Inflammatory macrophage treated with lipopolysaccharide for 4 hours (primary cell): ENCODE measurements around the gene UNG.
A peak's percentile ranks its signal among the peaks of the same experiment; 100 is the strongest.

Experiments
- DNase-seq: peaks from one replicate; pipeline ENCODE4 v3.0.0-alpha.2; 2020

UNG gene

DNA sequence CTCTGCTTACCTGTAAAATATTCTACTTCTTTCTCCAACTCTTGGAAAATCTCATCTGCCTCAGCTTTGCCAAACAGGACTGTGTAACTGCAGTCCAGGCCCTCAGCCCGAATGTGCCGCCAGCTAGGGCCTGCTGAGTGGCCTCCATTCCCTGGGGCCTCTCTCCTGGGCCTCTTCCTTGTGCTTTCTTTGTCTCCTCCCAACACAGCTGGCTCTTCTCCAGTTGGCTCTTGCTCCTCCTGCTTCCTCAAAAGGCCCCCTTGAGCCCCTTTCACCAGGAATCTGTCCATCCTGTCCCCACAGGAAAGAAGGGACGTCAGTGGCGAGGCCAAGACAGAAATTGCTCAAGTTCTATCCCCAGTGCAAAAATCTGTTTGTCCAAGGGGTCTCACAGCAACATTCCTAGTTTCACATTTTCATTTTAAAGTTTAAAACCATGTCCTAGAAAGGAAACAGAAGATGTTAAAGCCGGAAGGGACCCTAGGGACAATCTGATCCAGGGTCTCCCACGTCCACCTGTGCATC, 4.8 kb upstream of the UNG start:
- DNase-seq = no peak

DNA sequence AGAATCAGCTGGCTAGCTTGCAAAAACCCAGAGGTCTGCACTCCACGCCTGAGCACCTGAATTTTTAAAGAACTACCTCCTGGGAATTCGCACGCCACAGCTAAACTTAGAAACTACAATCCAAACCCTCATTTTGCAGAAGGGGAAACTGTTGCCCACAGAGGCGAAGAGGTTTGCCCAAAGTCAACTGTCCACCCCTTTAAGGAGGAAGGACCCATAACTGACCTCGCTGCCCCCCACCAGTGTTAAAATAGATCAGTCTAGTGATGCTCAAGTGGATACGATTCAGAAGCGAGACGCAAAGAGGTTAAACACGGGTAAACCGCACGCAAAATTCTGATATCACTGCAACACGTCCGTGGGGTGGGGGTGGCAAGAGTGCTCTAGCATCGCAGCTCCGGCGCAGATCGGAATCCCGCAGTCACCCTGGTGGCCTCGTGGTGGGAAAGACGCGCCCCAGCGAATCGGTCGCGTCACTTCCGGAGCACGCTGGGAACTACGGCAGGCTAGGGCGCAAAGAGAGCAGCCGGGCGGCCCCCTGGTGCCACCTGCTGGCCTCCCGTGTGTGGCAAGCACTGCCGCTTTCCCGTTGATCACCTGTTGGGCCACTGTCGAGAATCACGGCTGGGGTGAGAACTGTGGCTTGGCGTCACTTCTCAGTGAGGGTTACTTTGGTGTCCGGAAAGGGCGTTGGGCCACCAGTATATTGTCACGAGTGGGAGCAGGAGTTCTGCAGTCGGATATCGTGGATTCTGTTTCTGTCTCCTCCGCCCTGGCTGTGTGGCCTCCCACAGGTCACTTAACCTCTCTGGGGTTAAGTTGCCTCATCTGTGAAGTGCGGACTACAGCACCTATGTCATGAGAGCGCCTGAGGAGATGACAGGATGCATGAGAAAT, 4.1 kb upstream of the UNG start, which contains the start of gene ALKBH2:
Gene ALKBH2 (minus strand): TSS at position 451 of the 897 bp plus-strand sequence. CDS start 686 bp downstream, outside the sequence.
- DNase-seq = peak; percentile 93

DNA sequence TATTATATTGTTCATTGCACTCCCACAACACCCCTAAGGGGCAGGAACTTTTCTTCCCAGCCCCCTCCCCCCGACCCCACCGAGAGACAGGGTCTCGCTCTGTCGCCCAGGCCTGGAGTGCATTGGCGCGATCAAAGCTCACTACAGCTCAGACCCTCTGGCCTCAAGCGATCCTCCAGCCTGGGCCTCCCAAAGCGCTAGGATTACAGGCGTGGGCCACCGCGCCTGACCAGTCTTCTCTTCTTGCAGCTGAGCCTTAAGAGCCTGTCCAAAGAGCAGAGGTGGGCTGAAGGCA, 310 bp upstream of the UNG start:
- DNase-seq = no peak

DNA sequence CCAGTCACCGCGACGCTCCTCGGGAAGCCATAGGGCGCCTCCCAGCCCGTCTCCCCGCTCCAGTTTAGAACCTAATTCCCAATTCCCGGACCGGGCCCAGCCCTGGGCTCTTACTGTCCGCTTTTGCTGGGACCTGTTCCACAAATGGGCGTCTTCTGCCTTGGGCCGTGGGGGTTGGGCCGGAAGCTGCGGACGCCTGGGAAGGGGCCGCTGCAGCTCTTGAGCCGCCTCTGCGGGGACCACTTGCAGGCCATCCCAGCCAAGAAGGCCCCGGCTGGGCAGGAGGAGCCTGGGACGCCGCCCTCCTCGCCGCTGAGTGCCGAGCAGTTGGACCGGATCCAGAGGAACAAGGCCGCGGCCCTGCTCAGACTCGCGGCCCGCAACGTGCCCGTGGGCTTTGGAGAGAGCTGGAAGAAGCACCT, 797 bp downstream of the UNG start:
- DNase-seq = peak; percentile 33

DNA sequence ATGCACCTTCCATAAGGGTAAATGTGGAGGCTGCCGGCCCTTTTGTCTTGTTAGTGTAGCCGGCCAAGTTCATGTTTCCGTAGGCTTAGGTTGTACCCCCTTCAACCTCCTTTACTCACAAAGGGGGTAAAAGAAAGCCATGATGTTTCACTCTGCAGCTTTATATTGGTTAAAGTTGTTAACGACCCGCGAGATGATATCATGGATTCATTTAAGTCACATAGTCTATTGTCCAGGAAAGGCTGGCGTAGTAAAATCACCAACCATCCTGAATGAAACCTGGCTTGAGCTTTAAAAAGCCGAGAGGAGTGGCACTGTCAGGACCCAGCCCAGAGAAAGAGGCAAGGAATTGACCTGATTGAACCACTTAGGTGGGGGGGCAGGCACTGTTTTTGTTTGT, 1.3 kb downstream of the UNG start:
- no peak for DNase-seq

DNA sequence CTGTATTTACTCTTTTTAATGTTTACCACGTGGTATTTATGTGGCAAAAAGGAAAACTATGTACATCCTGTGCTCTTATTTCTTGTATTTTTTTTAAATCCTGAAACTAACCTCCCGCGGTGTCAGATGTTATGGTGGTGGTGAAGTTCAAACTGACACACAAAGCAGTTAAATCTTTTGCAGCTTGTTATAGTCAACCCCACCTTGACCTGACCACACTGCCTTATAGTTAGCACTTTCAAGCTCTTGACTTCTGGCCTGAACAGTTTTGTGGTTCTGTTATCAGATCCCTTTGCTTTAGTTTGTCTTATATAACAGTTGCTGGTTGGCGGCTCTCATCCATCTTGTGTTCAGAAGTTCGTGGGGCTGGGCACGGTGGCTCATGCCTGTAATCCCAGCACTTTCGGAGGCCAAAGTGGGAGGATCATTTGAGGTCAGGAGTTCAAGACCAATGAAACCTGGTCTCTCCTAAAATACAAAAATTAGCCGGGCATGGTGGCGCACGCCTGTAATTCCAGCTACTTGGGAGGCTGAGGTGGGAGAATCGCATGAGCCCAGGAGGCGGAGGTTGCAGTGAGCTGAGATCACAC, 2.1 kb downstream of the UNG start:
- DNase-seq = no peak

DNA sequence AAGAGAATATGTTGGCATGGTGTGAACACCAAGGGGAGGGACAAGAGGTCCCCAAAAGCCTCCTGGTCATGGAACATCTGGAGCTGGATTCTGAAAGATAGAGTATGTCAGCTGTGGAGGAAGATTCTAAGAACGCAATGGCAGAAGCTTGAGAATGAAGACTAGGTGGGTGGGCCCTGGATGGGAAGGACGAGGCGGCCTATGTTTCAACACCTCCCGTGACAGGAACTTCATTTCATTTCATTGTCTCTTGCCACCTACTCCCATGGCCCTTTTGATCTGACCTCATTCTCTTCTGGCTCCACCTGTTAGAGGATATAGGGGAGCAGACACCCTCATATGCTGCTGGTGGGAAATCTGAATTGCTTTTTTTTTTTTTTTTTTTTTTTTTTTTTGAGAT, 3.3 kb downstream of the UNG start:
- peak; percentile 36 for DNase-seq

DNA sequence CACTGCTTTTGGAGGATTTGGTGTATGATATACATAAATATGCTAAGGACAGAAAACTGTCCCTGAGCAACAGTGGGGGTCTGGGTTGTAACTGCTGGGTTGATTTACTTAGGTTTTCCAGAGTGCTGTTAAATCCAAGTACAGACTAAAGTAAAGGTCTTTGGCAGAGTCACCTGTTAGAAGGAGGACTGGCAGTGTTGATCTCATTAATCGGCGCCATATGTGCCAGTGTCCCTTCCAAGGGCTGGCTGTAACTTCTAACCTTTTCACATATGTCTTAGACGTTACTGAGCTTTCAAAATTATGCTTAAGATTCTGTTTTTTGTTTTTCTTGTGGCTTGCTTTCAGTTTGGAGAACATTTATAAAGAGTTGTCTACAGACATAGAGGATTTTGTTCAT, 5.1 kb downstream of the UNG start:
- no peak for DNase-seq

DNA sequence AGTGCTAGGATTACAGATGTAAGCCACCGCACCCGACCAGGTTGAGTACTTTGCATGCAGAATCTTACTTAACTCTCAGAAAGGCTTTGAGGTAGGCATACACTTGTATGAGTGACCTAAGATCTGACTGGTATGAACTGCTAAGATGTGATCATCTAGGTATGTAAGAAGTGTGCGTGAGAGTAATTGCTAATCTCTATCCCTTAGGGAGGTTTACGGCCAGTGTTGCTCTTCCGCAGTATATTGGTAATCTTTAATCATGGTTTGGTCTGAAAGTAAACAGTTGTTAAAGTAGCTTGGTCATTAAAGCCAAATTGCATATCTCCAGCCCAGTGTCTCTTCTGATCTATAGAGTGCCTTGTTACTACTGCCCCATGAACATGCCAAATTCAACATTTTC, 7.8 kb downstream of the UNG start:
- no peak for DNase-seq

DNA sequence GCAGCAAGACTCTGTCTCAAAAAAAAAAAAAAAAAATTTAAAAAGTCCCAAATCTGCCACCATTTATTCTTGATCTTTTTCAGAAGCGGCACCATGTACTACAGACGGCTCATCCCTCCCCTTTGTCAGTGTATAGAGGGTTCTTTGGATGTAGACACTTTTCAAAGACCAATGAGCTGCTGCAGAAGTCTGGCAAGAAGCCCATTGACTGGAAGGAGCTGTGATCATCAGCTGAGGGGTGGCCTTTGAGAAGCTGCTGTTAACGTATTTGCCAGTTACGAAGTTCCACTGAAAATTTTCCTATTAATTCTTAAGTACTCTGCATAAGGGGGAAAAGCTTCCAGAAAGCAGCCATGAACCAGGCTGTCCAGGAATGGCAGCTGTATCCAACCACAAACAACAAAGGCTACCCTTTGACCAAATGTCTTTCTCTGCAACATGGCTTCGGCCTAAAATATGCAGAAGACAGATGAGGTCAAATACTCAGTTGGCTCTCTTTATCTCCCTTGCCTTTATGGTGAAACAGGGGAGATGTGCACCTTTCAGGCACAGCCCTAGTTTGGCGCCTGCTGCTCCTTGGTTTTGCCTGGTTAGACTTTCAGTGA, 12.5 kb downstream of the UNG start:
- DNase-seq = no peak

DNA sequence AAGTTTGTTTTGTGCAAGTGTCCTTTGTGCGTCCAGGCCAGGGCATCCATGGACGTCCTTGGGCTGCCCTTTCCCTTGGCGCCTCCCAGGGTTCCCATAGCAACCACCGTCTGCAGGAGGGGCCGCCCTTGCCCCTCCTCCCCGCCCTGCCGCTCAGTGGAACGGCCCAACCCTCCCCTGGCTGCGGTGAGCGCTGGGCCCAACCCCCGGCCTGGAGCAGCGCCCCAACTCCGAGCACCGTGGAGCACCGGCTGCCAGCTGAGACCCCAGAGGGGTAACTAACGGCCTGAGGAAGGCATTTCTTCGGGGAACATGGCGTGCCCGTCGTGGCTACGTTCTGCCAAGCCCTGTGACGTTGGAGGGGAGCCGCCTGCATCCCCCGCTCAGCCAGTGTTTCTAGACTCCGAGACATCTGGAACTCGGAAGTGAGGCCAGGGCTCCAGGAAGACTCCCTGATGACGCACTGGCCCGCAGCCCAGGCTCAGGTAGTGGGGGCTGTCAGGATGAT, 13.6 kb downstream of the UNG start:
- DNase-seq = peak; percentile 65

DNA sequence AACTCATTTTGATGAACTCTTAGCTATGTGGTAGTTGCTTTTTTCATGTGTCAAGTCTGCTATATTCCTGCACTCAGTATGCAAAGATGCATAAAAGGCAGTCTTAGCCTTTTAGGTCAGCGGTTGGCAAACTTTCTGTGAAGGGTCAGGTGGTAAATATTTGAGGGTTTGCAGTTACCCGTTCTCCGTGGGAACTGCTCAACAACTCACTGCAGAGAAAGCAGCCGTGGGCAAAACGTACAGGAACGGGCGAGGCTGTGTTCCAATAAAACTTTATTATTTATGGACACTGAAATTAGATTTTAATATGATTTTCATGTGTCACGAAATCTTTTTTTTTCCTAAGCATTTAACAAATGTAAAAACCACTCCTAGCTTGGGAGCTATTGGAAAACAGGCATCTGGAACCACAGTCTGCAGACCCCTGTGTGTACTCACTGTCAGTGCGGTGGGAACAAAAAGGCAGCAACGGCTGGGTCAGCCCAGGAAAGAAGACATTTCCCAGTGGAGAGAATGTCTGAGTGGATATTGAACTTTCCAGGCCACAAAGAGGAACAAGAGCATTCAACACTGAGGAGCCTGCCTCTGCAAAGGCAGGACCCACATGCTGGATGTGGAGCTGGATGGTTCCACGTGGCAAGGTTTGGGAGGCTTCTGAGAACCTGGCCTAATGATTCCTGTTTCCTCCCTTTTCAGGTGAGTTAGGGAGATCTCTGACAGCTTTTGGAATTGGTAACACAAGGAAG, 15.5 kb downstream of the UNG start:
- no peak for DNase-seq

DNA sequence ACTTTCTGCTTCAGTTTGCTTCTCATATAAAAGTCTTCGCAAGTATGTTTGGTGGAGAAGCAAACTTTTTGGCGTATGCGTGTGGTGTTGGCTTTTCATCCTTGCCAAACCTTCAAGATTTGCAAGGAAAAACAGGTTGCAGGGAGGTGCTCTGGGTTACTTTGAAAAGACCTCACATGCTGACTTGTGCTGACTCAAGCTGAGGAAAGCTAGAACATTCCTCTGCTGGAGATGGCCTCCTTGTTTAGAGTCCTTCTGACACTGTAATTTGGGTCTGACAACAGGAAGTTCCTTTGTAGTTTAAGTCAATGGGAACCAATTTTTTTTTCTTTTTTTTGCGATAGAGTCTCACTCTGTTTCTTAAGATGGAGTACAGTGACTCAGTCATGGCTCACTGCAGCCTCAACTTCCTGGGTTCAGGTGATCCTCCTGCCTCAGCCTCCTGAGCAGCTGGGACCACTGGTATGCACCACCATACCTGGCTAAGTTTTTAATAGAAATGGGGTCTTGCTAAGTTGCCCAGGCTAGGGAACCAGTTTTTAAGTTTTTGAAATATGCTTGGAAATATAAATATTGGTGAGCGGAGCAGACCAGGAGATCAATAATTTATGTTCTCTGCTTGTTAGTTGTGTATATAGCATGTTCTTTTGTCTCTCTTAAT, 16.4 kb downstream of the UNG start:
- no peak for DNase-seq

DNA sequence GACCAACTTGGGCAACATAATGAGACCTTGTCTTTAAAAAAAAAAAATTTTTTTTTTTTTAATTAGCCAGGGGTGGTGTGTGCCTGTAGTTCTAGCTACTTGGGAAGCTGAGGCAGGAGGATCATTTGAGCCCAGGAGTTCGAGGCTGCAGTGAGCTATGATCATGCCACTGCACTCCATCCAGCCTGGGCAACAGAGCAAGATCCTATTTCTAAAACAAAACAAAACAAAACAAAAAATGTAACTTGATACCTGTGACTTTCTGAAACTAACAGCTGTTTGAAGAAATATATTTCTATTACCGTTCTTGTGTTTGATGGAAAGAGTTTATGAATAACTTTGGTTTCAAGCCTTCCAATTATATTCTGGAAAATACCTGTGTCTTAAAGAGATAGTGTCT, 17.2 kb downstream of the UNG start:
- DNase-seq = no peak

DNA sequence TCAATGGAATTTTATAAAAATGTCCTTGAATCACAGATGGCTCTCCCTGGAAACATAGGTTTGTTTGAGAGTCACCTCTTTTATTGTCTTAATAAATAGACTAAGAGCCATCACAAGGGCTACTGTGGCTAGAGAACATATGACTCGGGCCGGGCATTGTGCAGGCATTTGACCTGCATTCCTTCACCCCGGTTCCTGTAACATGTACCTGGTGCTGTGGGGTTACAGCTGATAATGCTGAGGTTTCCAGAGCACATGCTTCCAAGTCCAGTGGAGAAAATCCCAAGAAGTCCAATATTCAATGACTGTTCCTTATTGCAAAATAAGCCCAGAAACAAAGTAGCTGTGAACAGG, 18.0 kb downstream of the UNG start:
- DNase-seq = no peak

DNA sequence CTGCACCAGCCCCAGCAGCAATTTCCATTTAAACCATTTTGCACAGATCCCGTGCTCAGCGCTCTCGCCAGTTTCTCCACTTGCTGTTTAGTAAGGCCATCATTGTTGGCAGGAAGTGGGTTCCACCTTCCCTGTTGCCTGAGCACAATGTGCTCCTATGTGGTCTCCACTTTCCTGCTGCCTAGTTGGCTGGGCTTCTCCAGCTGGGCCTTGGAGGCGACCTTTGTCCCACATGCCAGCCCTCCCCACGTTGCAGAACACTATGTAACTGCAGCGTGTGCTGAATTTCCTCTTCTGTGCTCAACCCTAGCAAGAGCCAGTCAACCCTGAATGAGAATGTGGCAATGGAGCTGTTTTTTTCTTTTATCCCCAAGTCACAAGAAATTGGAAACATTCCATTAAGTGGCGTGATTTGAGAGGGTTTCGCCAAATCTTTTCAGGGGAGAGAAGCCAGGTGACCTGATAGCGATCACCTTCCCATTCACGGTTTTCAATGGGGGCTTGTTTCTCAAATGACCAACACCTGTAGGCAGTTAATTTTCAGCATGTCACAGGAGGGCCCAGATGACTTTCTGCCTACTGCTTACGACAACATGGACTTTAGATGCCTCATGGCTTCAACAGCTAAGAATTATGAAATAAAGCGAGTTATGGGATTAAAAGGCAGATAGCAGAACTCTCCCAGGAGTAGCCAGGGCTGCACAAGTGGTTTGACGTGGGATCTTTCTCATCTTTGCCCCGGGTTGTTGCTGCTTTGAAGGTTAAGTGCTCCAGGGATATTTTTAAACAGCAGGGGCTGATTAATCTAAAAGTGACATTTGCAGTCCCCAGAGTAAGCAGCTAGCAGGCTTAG, 18.6 kb downstream of the UNG start, which contains the start of gene ACACB:
Gene ACACB (plus strand): TSS at position 830 of the 853 bp plus-strand sequence. CDS start 22,819 bp downstream, outside the sequence.
- DNase-seq = peak; percentile 51

DNA sequence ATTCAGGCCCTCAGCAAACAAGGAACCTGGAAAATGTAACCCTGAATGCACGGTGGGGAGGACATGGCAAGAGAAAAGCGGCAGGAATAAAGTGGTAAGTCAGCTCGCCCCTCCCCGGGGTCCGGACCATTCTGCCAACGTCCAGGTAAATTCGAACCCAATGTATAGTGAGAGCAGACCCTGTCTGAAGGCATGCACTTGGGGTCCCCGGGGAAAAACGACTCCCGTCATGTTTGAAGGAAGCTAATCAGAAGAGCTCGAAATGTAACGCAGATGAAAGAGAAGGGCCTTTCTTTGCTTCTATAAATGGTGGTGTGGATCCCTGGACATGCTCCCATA, 19.2 kb downstream of the UNG start:
- no peak for DNase-seq

DNA sequence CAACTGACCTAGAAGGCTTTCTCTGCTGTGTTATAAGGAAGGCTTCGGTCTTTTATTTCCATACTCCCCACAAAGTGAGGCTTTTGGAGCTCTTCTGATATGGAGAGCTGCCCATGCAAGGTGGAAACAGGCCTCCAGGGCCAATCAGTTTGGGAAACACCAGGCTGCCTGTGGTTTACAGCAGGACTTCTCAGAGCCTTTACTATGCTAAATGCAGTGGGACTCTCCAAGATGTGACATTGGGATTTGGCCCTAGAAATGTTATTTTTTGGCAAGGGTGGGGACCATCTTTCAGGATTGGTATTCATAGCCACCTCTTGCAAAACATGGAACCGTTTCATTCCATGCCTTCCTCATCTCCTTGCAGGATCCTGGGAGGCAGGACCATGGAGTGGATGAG, 22.7 kb downstream of the UNG start:
- no peak for DNase-seq

DNA sequence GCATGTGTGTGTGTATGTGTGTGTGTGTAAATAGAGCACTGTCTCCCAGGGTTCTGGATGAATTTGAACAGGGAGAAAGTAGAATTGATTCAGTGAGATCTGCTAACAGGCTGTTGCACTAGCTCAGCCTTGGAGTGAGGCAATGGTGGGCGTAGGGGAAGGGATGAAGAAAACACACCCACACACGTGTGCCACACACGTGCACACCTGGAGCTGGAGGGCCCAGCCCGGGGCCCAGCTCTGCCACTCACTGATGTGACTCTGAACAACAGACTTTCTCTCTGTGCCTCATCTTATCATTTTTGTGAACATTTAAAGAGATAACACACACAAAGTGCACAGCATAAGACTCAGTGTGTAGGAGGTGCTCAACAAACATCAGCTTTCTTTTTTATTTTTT, 23.2 kb downstream of the UNG start:
- DNase-seq = no peak

DNA sequence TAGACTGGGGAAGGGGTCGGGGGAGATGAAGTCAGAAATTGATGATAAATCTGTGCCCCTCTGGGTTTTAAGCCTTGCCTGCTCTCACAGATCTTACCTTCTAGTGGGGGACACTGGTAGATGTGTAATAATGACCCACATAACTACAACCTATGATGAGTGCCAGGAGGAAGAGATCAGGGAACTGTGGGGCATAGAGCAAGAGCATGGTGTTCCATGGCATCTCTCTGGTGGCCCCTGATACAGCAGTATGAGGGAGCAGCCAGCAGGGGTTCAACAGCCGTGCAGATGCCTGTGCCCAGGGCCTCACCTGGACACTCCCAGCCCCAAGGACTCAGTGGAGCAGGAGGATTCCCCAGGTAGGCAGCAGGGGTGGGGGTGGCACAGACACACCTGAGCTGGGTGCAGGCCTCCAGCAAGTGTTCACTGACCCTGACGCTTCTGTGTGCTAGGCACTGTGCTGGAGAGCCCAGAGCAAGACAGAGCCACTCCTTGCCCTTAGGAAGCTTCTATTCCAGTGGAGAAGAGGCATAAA, 24.0 kb downstream of the UNG start:
- no peak for DNase-seq
